ENCODE results near the gene PCBP2.
A peak's percentile ranks its signal among the peaks of the same experiment; 100 is the strongest.

PCBP2 gene

DNA sequence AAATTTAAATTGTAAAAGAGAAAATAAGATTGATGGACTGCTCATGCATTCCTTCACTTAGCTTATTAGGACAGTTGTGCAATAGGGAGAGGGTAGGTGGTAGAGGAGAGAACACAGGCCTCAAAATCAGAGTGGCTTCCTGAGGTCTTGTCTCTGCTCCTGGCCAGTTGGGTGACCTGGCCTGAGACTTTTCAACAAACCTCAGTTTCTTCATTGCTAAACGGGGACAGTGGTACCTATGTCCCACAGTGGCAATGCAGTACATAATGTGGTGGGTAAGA is 44.8 kb downstream of the PCBP2 start:
- TF ChIP-seq, protein P1, sequence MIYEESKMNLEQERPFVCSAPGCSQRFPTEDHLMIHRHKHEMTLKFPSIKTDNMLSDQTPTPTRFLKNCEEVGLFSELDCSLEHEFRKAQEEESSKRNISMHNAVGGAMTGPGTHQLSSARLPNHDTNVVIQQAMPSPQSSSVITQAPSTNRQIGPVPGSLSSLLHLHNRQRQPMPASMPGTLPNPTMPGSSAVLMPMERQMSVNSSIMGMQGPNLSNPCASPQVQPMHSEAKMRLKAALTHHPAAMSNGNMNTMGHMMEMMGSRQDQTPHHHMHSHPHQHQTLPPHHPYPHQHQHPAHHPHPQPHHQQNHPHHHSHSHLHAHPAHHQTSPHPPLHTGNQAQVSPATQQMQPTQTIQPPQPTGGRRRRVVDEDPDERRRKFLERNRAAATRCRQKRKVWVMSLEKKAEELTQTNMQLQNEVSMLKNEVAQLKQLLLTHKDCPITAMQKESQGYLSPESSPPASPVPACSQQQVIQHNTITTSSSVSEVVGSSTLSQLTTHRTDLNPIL (CRISPR knock-in tag; IDR thresholded peaks at IDR 0.05; ENCODE audit: low read depth): no peak
- TF ChIP-seq CSDC2 (CRISPR knock-in tag; IDR thresholded peaks at IDR 0.05) (no peak), BACH2 (CRISPR knock-in tag; IDR thresholded peaks at IDR 0.05; ENCODE audit: borderline replicate concordance) (no peak), RARB (CRISPR knock-in tag; IDR thresholded peaks at IDR 0.05) (no peak), ZNF8 (CRISPR knock-in tag; IDR thresholded peaks at IDR 0.05) (no peak), OSR1 (CRISPR knock-in tag; IDR thresholded peaks at IDR 0.05) (no peak), ISL1 (CRISPR knock-in tag; IDR thresholded peaks at IDR 0.05) (no peak), TOX (CRISPR knock-in tag; IDR thresholded peaks at IDR 0.05; ENCODE audit: borderline replicate concordance) (no peak), ESRRG (CRISPR knock-in tag; IDR thresholded peaks at IDR 0.05) (no peak), PPARA (CRISPR knock-in tag; IDR thresholded peaks at IDR 0.05; ENCODE audit: borderline replicate concordance) (no peak), GLIS3 (CRISPR knock-in tag; IDR thresholded peaks at IDR 0.05) (no peak), ARNTL (CRISPR knock-in tag; IDR thresholded peaks at IDR 0.05; ENCODE audit: borderline replicate concordance, low read depth) (no peak), ZNF70 (CRISPR knock-in tag; IDR thresholded peaks at IDR 0.05) (no peak), ZNF565 (CRISPR knock-in tag; conservative IDR thresholded peaks at IDR 0.05; ENCODE audit: low read depth) (no peak), TCF4 (CRISPR knock-in tag; IDR thresholded peaks at IDR 0.05; ENCODE audit: borderline replicate concordance) (no peak)
- TF ChIP-seq, protein P2, sequence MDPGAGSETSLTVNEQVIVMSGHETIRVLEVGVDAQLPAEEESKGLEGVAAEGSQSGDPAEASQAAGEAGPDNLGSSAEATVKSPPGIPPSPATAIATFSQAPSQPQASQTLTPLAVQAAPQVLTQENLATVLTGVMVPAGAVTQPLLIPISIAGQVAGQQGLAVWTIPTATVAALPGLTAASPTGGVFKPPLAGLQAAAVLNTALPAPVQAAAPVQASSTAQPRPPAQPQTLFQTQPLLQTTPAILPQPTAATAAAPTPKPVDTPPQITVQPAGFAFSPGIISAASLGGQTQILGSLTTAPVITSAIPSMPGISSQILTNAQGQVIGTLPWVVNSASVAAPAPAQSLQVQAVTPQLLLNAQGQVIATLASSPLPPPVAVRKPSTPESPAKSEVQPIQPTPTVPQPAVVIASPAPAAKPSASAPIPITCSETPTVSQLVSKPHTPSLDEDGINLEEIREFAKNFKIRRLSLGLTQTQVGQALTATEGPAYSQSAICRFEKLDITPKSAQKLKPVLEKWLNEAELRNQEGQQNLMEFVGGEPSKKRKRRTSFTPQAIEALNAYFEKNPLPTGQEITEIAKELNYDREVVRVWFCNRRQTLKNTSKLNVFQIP (CRISPR knock-in tag; IDR thresholded peaks at IDR 0.05; ENCODE audit: borderline replicate concordance, low read depth): no peak
- TF ChIP-seq, protein P3, sequence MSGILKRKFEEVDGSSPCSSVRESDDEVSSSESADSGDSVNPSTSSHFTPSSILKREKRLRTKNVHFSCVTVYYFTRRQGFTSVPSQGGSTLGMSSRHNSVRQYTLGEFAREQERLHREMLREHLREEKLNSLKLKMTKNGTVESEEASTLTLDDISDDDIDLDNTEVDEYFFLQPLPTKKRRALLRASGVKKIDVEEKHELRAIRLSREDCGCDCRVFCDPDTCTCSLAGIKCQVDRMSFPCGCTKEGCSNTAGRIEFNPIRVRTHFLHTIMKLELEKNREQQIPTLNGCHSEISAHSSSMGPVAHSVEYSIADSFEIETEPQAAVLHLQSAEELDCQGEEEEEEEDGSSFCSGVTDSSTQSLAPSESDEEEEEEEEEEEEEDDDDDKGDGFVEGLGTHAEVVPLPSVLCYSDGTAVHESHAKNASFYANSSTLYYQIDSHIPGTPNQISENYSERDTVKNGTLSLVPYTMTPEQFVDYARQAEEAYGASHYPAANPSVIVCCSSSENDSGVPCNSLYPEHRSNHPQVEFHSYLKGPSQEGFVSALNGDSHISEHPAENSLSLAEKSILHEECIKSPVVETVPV (CRISPR knock-in tag; IDR thresholded peaks at IDR 0.05): no peak
- ATAC-seq: no peak

DNA sequence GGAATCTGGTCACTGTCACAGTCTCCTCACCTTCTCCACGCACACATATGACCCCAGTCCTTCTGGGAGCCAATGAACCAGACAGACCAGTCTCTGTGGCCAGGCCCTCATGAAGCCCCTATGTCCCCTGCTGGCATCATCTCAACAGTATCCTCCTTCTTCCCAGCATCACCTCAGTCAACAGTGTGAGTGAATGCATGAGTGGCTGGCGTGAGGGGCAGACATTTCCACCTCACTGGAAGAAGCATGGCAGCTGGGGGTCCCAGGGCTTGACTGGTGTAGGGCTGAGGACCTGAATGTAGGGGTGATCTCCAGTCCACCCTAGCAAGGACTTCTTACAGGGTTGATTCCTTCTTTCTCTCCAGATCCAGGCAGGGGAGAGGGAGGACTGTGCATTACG is 45.6 kb downstream of the PCBP2 start:
- ATAC-seq: no peak
- TF ChIP-seq ZC3H10 (CRISPR knock-in tag; IDR thresholded peaks at IDR 0.05) (no peak), TCF4 (CRISPR knock-in tag; IDR thresholded peaks at IDR 0.05; ENCODE audit: borderline replicate concordance) (no peak)

DNA sequence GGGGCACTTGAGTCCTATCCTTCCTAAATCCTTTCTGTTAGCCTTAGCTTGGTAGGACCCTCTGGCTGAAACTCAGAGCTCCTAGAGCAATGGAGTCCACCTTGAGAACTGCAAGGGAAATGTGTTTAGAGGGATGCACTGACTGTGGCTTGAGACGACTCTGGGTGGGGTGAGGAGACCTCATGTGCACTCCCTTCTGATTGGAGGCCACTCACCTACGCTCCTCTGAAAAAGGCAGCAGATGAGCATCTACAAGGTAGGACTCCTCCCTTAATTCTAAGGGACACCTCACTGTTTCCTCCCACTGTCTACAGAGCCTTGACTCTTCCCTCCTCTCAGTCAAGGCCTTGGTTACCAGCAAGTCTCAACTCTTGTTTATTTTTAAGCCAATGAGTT is 46.3 kb downstream of the PCBP2 start:
- ATAC-seq: no peak
- TF ChIP-seq SNAI2 (CRISPR knock-in tag; IDR thresholded peaks at IDR 0.05): no peak
- TF ChIP-seq RARB (CRISPR knock-in tag; IDR thresholded peaks at IDR 0.05): no peak
- no peak for TF ChIP-seq TCF4 (CRISPR knock-in tag; IDR thresholded peaks at IDR 0.05; ENCODE audit: borderline replicate concordance)

DNA sequence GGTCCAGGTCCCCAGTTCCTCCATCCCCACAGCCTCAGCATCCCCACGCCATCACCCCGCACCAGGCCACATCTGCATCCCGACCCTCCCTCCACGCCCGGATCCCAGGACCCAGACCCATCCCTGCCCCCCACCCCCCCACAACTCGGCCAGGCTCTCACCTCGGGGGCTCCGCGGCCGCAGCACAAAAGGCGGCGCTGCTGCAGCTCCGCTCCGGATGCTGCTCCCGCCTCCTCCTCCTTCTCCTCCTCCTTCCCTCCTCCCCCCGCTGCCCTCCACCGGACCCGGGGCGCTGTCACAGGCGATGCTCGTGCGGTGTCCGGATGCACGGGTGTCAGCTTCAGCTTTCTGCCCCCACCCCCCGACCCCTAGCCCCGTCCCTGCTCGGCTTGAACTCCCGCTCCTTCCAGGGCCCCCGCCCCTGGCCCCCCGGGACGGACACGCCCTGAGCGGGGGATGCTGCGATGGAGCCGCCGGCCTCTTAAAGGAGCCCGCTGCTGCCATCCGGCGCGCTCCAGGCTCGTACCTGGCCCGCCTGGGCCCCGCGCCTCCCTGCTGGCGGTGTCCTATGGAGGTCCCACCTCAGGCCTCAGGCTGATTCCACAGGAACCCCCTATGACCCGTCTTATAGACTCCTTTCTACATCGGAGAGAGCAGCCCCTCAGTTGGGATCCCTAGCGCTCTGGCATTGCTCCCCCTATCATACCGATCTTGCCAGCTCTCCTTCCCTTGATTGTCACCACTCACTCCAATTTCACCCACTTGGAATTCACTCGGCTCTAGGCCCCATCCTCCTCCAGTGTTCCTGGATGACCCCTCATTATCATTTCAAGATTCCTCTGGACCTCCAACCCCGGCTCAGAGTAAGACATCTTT is 47.6 kb downstream of the PCBP2 start, which contains the start of gene MAP3K12:
TSS of gene MAP3K12 (minus strand) at position 193 of the 876 bp plus-strand sequence. CDS start 12,067 bp downstream, outside the sequence.
- TF ChIP-seq SNAI2 (CRISPR knock-in tag; IDR thresholded peaks at IDR 0.05) (no peak), ZFP3 (CRISPR knock-in tag; IDR thresholded peaks at IDR 0.05) (peak; percentile 37; the same call in 1 of the 2 replicates), RARB (CRISPR knock-in tag; IDR thresholded peaks at IDR 0.05) (no peak), CSDC2 (CRISPR knock-in tag; IDR thresholded peaks at IDR 0.05) (0 out of 2 replicates have a peak, but pooled peaks have one; percentile 27)
- peak; percentile 44 for ATAC-seq

DNA sequence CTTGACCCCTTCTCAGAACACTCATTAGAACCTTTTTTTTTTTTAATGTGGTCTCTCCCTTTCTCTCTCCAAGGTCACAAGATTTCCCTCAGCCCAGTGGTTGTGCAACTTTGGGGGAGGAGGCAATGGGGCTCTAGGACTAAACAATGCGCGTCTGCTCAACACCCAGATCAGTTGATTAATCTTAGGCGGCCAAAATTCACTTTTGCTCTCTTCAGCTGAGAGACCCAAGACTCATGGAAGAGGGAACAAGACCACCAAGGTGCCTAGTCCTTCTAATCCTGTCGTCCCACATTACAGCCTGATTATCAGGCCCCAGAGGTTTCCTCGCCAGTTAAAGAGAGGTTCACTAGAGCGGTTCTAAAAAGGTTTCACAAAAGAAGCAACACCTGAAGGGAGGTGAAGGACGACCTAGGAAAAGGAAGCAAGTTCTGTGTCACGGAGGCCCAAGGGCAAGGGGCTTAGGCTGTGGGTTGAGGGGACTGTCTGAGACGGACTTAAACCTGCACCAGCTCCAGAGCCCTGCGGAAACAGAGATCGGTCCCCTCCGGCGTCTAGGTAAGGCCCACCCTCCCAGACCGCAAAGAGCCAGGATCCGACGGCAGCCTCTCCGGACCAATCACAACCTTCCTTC is 48.4 kb downstream of the PCBP2 start:
- no peak for TF ChIP-seq ZFP30 (CRISPR knock-in tag; IDR thresholded peaks at IDR 0.05)
- TF ChIP-seq, protein P4, sequence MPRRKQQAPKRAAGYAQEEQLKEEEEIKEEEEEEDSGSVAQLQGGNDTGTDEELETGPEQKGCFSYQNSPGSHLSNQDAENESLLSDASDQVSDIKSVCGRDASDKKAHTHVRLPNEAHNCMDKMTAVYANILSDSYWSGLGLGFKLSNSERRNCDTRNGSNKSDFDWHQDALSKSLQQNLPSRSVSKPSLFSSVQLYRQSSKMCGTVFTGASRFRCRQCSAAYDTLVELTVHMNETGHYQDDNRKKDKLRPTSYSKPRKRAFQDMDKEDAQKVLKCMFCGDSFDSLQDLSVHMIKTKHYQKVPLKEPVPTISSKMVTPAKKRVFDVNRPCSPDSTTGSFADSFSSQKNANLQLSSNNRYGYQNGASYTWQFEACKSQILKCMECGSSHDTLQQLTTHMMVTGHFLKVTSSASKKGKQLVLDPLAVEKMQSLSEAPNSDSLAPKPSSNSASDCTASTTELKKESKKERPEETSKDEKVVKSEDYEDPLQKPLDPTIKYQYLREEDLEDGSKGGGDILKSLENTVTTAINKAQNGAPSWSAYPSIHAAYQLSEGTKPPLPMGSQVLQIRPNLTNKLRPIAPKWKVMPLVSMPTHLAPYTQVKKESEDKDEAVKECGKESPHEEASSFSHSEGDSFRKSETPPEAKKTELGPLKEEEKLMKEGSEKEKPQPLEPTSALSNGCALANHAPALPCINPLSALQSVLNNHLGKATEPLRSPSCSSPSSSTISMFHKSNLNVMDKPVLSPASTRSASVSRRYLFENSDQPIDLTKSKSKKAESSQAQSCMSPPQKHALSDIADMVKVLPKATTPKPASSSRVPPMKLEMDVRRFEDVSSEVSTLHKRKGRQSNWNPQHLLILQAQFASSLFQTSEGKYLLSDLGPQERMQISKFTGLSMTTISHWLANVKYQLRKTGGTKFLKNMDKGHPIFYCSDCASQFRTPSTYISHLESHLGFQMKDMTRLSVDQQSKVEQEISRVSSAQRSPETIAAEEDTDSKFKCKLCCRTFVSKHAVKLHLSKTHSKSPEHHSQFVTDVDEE (CRISPR knock-in tag; IDR thresholded peaks at IDR 0.05): no peak
- TF ChIP-seq GLIS3 (CRISPR knock-in tag; IDR thresholded peaks at IDR 0.05): no peak
- TF ChIP-seq, protein P3 (CRISPR knock-in tag; IDR thresholded peaks at IDR 0.05): no peak
- TF ChIP-seq ISL1 (CRISPR knock-in tag; IDR thresholded peaks at IDR 0.05): no peak
- no peak for TF ChIP-seq SNAI2 (CRISPR knock-in tag; IDR thresholded peaks at IDR 0.05)
- no peak for TF ChIP-seq CSDC2 (CRISPR knock-in tag; IDR thresholded peaks at IDR 0.05)
- 0 out of 2 replicates have a peak, but pooled peaks have one; percentile 45 for TF ChIP-seq ESRRG (CRISPR knock-in tag; IDR thresholded peaks at IDR 0.05)
- peak; percentile 73 for ATAC-seq
